ENCODE data around the gene GPR173.

The GPR173 gene

DNA sequence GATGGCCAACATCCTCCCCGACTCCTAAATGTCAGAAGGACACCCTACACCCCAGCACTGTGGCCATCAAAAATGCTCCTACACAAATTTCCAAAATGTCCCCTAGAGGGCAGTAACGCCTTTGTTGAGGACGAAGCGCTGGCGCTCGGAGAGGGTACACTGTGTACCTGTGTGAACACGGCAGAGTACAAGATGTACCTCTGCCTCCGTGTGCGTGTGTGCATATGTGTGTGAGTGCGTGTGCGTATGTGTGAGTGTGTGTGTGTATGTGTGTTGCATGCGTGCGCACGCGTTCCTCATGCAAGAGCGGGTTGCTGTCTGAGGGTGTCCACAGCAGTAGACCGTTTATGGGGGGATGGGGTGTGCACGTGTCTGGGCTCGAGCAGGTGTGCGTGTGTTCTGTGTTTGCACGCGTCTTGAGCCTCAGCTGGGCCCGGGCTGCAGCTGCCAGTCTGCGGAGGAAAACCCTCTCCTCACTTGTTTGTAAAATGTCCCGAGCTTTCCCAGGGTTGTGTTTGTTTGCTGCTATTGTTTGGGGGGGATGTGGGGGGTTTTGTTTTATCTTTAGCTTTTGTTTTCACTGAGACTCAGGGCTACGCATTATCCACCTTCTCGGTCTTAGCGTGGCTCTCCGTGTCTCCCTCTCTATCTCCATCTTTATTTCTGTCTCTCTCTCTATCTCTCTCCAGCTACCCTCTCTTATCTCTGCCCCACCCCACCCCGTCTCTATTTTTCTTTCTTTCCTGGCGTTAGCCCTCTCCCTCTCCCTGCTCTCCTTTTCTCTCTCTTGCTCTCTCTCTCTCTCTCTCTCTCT, 23.2 kb downstream of the GPR173 start:
- peak; percentile 47 for DNase-seq

DNA sequence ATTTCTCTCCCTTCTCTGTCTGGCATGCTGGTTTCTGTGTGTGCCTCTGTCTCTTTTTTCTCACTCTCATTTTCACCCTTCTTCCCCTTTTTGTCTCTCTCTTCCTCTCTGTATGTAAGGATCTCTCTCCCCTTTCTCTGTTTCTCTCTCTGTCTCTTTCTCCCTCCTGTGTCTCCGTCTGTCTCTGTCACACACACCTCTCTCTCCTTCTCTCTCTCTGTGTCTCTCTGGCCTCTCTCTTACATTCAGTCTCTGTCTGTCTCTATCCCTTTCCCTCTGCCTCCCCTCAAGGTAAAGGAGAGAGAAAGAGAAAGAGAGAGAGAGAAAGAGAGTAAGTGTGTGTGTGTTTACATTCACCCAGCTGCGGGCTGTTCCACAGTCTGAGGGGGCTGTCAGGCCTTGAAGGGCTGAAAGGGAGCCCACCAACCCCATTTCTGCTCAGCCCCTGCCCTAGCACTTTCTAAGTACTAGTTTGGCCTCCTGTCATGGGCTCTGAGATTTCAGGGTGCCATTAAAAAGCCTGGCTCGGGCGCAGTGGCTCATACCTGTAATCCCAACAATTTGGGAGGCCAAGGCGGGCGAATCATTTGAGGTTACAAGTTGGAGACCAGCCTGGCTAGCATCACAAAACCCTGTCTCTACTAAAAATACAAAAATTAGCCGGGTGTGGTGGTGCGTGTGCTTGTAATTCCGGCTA, 24.0 kb downstream of the GPR173 start:
- peak; percentile 13 for DNase-seq

DNA sequence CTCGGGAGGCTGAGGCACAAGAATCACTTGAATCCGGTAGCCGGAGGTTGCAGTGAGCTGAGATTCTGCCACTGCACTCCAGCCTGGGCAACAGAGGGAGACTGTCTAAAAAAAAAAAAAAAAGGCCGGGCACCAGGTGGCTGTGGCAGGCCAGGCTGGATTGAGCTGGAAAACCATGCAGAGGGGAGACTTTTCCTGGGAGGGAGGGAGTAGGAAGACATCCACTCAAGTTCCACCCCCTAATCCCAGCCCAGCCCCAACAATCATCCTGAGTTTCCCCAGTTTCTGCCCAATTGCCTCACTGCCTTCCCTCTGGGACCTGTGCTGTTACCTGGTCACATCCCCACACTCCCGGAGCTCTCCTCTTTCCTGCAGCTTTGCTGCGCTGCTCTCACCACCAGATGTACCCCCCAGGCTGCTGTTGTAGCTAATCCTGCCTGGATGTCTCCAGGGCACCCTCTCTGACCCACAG, 24.6 kb downstream of the GPR173 start:
- peak; percentile 20 for DNase-seq

DNA sequence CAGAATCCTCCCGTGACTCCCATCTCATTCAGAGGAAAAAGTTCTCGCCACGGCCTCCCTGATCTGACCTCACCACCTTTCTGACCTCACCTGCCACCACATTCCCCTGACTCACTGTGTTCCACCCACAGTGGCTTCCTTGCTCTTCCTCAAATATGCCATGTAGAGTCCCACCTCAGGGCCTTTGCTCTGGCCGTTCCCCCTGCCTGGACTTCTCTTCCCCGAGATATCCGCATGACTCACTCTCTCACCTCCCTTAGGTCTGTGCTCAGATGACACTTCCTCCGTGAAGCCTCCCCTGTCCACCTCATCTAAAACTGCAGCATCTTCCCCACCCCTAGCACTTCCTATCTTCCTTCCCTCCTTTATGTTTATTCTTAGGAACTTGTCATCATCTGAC, 26.4 kb downstream of the GPR173 start:
- no peak for DNase-seq

DNA sequence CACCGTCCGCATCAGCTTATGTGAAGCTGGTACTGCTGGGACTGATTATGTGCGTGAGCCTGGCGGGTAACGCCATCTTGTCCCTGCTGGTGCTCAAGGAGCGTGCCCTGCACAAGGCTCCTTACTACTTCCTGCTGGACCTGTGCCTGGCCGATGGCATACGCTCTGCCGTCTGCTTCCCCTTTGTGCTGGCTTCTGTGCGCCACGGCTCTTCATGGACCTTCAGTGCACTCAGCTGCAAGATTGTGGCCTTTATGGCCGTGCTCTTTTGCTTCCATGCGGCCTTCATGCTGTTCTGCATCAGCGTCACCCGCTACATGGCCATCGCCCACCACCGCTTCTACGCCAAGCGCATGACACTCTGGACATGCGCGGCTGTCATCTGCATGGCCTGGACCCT, 28.1 kb downstream of the GPR173 start:
- no peak for DNase-seq

DNA sequence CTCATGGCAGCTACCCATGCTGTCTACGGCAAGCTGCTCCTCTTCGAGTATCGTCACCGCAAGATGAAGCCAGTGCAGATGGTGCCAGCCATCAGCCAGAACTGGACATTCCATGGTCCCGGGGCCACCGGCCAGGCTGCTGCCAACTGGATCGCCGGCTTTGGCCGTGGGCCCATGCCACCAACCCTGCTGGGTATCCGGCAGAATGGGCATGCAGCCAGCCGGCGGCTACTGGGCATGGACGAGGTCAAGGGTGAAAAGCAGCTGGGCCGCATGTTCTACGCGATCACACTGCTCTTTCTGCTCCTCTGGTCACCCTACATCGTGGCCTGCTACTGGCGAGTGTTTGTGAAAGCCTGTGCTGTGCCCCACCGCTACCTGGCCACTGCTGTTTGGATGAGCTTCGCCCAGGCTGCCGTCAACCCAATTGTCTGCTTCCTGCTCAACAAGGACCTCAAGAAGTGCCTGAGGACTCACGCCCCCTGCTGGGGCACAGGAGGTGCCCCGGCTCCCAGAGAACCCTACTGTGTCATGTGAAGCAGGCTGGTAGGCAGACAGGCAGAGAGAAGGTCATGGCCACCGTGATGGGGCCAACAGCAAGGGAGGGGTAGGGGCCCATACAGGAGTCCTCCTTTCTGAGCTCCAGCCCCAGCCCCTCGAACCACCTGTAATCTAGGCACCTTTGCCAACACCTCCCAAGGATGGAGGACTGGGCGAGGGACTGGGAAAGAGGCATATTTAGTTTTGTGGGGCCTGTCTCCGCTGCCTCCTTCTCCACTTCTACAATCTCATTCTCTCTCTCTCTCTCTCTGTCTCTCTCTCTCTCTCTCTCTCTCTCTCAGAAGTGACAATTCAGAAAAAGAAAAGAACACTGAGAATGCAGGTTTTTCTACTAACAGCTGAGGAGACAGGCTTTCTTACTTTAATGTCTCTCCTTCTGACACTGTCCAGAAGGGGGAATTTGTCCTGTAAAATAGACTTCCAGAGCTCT, 28.9 kb downstream of the GPR173 start:
- no peak for DNase-seq

DNA sequence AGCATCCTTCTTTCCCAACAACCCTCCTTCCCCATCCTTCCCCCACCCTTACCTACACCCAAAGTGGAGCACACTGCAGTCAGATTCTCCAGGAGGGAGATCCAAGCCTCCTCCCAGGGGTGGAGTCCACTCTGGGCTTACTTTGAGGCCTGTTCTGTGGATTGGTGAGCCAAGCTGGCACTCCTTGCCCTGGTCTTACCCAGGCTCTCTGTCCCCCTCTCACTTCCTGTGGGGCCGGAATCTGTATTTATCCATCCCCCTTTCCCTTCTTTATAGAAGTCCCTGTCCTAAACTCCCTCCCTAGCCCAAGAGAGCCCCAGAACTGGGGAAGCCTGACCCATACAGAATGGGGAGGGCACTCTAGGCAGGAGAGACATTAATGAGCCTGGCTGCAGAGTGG, 30.4 kb downstream of the GPR173 start:
- no peak for DNase-seq

DNA sequence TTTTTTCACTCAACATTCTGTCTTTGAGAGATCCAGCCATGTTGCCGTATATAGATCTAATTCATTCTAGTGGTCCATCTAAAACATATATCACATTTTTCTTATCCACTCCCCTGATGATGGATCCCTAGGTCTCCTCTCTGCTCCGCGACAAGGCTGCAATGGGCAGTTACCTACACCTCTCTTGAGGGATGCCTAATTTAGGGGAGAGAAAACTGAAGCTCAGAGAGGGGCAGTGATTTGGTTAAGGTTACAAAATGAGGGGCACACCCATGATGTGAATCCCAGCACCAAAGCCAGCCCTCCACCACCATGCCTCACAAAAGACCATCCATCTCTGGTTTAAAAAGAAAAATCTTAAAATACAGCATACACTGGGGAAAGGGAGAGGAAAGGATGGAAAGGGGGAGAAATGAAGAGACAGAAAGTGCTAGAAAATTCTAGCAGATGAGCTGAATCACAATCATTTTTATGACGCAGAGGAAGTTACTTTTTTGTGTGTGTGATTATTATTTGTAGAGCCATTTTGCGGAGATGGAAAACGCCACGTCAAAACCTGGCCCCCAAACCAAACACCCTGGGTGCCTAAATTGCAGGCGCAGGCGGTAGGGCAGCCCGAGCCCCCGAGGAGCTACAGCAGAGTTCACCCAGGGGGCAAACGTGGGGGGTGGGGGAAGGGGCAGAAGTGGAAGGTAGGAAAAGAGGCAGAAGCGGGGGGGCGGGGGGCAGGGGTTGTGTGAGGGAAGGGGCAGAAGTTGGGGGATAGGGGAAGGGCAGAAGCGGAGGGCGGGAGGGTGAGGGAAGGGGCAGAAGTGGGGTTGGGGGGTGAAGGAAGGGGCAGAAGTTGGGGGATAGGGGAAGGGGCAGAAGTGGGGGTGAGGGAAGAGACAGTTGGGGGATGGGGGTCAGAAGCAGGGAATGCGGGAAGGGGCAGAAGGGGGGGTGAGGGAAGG, 32.3 kb downstream of the GPR173 start:
- no peak for DNase-seq

DNA sequence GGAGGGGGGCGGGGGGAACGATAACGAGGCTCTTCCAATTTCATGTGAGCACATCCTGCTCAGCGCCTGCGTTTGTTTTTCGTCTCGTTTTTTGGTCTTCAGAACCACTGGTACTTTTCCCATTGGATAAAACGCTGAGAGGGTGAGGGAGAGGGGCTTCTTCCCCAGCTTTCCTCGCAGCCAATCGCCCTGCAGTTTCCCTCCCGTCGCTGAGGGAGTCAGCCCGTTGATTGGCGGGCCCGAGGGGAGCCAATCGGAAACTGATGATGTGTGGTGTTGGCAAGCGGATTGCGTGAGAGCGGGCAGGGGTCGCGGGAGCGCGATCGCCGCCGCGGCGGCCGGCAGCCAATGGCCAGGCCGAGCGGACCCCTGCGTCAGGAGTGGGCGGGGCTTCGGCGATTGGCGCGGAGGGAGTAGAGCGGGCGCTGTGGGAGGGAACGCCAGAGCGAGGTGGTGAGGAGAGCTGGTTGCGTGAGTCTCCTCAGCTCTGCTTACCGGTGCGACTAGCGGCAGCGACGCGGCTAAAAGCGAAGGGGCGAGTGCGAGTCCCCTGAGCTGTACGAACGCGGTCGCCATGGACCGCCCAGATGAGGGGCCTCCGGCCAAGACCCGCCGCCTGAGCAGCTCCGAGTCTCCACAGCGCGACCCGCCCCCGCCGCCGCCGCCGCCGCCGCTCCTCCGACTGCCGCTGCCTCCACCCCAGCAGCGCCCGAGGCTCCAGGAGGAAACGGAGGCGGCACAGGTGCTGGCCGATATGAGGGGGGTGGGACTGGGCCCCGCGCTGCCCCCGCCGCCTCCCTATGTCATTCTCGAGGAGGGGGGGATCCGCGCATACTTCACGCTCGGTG, 33.6 kb downstream of the GPR173 start, which contains the start of gene TSPYL2:
Gene TSPYL2, plus strand, starts transcription at position 443 of the 848 bp plus-strand sequence. Its CDS starts 132 bp downstream, at position 575.
- peak; percentile 86 for DNase-seq

DNA sequence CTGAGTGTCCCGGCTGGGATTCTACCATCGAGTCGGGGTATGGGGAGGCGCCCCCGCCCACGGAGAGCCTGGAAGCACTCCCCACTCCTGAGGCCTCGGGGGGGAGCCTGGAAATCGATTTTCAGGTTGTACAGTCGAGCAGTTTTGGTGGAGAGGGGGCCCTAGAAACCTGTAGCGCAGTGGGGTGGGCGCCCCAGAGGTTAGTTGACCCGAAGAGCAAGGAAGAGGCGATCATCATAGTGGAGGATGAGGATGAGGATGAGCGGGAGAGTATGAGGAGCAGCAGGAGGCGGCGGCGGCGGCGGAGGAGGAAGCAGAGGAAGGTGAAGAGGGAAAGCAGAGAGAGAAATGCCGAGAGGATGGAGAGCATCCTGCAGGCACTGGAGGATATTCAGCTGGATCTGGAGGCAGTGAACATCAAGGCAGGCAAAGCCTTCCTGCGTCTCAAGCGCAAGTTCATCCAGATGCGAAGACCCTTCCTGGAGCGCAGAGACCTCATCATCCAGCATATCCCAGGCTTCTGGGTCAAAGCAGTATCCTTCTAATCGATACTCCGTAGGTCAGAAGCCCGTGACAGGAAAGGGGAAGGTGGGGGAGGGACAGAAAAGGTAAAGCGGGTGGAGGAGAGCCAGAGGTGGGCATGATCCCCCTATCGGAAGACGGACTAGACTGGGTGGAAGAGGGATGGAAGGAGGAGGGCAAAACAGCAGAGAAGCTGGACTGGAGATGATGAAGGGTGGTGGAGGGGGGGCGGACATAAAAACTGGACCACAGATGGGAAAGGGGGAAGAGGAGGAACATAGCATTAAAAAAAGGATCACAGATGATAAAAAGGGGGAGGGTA, 34.4 kb downstream of the GPR173 start:
- no peak for DNase-seq

DNA sequence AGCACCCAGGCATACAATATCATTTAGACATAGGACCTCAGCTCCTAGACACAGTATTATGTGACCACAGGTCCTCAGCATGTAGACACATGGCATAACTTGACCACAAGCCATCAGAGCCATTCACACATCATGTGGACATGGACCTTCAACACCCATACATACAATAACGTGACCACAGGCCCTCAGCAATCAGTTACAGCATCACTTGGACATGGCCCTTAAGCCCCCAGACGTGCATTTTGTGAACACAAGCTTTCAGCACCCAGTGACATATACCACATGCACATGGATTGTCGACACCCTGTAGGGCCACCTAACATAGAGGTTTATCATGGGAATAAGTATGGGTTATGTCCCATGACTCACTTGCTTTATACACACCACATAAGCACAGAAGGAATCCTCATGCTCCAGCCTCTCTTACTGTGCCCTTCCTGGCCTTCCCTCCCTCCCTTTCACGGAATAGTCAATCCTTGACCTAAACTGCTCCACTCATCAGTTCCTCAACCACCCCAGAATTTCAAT, 35.5 kb downstream of the GPR173 start:
- DNase-seq = no peak

DNA sequence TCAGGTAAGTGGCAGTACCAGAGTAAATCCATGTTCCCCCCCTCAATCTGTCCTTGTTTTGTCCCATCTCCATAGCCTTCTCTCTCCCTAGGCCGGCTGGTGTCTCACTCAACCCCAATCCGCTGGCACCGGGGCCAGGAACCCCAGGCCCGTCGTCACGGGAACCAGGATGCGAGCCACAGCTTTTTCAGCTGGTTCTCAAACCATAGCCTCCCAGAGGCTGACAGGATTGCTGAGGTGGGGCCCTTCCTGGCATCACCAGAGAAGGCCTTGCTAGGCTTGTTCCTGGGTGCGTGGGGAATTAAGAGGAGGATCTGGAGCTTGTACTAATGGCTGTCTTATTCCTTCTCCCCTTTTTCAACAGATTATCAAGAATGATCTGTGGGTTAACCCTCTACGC, 36.3 kb downstream of the GPR173 start:
- DNase-seq = no peak

DNA sequence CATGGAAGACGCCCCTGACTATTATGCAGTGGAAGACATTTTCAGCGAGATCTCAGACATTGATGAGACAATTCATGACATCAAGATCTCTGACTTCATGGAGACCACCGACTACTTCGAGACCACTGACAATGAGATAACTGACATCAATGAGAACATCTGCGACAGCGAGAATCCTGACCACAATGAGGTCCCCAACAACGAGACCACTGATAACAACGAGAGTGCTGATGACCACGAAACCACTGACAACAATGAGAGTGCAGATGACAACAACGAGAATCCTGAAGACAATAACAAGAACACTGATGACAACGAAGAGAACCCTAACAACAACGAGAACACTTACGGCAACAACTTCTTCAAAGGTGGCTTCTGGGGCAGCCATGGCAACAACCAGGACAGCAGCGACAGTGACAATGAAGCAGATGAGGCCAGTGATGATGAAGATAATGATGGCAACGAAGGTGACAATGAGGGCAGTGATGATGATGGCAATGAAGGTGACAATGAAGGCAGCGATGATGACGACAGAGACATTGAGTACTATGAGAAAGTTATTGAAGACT, 37.2 kb downstream of the GPR173 start:
- DNase-seq = no peak

DNA sequence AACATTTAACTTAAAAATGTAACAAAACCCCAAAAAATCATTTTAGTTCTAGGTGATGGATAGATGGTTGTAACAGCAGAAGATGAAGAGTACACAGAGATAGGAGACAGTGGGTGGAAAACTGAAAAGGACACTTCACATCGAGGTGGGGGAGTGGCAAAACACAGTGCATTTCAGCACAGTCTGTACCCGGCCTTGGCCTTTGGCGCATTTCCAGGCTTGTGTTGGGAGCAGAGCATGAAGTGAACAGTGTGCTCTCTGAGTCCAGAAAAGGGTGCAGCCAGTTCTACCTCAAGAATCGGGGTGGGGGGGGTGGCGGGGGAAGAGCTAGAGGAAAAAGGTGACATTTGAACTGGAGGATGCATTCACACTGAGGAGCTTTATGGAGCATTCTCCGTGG, 37.9 kb downstream of the GPR173 start:
- DNase-seq = no peak

DNA sequence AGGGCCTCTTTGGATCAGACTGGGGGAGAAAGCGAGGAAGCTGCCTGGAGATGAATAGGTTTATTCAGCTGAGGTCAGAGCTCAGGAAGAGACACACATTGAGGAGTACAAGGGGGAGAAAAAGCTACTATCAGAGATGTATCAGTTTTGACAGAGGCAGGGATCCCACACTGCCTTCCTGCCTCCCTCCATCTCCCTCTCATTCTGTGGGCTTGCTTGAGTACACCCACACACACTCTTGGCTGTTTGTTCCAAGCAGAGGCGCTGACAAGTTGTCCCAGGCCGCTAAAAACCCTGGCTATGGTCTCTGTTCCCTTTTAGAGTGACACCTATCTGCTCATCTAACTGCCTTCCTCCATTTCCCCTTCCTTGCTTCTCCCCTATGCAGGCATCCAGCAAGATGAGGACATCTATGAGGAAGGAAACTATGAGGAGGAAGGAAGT, 38.8 kb downstream of the GPR173 start:
- no peak for DNase-seq

DNA sequence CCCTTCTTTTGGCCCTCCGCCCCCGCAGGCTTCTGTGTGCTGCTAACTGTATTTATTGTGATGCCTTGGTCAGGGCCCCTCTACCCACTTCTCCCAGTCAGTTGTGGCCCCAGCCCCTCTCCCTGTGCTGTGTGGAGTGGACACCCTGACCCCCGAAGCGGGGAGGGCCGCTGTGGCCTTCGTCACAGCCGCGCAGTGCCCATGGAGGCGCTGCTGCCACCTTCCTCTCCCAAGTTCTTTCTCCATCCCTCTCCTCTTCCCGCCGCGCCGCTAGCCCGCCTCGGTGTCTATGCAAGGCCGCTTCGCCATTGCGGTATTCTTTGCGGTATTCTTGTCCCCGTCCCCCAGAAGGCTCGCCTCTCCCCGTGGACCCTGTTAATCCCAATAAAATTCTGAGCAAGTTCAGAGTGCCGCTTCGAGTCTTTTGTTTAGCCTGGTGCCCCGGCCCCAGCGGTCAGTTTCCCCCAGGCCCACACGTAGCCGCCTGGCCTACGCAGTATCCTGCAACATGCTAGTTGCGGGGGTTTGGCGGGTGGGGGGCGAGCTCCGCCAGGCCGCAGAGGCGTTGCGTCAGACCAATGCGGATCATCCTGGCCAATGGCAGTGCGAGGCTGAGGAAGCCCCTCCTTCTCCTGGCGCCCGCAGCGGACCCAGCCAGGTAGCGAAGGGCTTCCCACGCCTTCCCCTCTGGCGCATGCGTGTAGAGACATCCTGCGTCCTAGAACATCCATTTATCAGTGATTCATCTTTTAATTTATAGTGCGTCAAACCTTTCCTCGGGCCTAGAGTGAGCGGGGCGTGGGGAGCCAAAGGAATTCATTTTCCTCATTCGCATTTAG, 39.8 kb downstream of the GPR173 start:
- DNase-seq = peak; percentile 58

DNA sequence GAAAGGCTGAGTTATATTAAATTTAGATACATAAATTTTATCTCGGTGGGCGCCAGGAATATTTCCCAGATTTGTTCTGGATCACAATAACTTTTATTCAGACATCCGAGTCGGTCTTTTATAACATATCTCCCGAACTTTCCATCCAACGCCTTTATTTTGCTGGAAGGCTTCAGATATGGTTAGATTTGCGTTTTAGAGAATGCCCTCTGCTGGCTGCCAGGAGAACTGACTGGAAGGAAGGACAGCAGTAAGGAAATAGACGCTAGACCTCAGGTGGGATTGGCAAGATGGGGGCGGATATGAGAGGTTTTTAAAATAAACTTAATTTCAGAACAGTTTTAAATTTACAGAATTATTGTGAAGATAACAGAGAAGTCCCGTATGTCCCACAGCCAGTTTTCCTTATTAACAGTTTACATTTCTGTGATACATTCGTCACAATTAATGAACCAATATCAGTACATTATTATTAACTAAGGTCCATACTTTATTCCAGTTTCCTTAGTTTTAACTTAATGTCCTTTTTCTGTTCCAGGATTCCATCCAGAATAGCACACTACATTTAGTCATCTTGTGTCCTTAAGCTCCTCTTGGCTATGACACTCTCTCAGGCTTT, 40.7 kb downstream of the GPR173 start:
- DNase-seq = peak; percentile 68

DNA sequence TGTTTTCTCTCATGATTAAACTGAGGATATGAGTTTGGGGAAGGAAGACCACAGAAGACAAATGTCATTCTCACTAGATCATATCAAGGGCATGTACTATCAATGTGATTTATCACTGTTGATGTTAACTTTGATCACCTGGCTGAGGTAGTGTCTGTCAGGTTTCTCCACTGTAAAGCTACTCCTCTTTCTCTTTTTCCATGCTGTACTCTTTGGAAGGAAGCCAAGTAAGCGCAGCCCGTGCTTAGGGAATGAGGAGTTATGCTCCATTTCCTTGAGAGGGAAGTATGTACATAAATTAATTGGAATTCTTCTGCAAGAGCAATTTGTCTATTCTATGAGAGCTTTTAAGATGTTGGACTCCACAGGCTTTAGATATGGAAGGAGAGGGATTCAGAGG, 41.3 kb downstream of the GPR173 start:
- DNase-seq = peak; percentile 63
